ENCODE measurements around the gene EXTL2.

- TF ChIP-seq EZH2 (IDR thresholded peaks at IDR 0.05): no peak
- TF ChIP-seq, protein P1, sequence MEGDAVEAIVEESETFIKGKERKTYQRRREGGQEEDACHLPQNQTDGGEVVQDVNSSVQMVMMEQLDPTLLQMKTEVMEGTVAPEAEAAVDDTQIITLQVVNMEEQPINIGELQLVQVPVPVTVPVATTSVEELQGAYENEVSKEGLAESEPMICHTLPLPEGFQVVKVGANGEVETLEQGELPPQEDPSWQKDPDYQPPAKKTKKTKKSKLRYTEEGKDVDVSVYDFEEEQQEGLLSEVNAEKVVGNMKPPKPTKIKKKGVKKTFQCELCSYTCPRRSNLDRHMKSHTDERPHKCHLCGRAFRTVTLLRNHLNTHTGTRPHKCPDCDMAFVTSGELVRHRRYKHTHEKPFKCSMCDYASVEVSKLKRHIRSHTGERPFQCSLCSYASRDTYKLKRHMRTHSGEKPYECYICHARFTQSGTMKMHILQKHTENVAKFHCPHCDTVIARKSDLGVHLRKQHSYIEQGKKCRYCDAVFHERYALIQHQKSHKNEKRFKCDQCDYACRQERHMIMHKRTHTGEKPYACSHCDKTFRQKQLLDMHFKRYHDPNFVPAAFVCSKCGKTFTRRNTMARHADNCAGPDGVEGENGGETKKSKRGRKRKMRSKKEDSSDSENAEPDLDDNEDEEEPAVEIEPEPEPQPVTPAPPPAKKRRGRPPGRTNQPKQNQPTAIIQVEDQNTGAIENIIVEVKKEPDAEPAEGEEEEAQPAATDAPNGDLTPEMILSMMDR (IDR thresholded peaks at IDR 0.05): no peak
Measured at GRCh38 chr1:100941098-100941527, 46.5 kb upstream of the EXTL2 start.

Data from neural progenitor cell (in vitro differentiated cells).